Ovary (tissue), 3 donors: ENCODE results near the gene DAB1.

Experiments
- EP300 ChIP-seq: sonication (generic); formaldehyde crosslinking; IDR thresholded peaks from one replicate; pipeline ENCODE4 v1.6.1; 2017; ENCODE audit warnings: antibody characterized with exemption
- TF ChIP-seq, protein P1 (sequence below), 3 donors: fragments of 450-650 bp in 2 of 3; fragments of 200-600 bp in 1 of 3; IDR thresholded peaks; one replicate each; pipeline versions ENCODE4 v1.5.1 to v1.8.0; 2016 to 2022; ENCODE audit warnings: antibody characterized with exemption in 3 of 3, mild to moderate bottlenecking in 1 of 3
- donor health status: DM: no; HTN: no; CAD: no.

DNA sequence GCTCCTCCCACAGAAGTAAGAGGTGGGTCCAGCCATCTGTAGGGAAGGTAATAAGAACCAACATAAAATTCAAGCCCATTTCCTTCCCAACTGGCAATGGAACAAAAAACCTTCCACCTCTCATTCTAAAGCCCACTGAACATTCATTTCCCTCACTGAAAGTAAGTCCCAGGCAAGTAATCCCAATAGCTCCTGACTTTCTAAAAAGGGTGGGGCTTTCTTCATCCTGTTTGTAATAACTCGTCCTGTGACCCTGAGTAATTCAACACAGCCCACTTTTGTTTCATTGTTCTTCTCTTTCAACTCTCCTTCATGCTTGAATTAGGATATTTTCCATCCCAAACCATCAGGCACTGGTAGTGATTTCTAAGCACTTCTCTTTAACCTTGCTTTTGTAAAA is 74.9 kb downstream of the DAB1 start:
- TF ChIP-seq, protein P1, sequence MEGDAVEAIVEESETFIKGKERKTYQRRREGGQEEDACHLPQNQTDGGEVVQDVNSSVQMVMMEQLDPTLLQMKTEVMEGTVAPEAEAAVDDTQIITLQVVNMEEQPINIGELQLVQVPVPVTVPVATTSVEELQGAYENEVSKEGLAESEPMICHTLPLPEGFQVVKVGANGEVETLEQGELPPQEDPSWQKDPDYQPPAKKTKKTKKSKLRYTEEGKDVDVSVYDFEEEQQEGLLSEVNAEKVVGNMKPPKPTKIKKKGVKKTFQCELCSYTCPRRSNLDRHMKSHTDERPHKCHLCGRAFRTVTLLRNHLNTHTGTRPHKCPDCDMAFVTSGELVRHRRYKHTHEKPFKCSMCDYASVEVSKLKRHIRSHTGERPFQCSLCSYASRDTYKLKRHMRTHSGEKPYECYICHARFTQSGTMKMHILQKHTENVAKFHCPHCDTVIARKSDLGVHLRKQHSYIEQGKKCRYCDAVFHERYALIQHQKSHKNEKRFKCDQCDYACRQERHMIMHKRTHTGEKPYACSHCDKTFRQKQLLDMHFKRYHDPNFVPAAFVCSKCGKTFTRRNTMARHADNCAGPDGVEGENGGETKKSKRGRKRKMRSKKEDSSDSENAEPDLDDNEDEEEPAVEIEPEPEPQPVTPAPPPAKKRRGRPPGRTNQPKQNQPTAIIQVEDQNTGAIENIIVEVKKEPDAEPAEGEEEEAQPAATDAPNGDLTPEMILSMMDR (IDR thresholded peaks at IDR 0.05): no peak
- no peak for TF ChIP-seq EP300
